Neutrophil (primary cell): ENCODE measurements around the gene EMC9.
A peak's percentile ranks its signal among the peaks of the same experiment; 100 is the strongest.

Experiments
- H3K27ac ChIP-seq: fragments of 200-600 bp; sonication (generic); 2 replicates; pipeline ENCODE4 v1.5.1; 2016; ENCODE audit warnings: mild to moderate bottlenecking, moderate library complexity
- H3K27me3 ChIP-seq: fragments of 200-600 bp; sonication (generic); 2 replicates; pipeline ENCODE4 v1.6.0; 2016; ENCODE audit warnings: mild to moderate bottlenecking
- H3K36me3 ChIP-seq: fragments of 200-600 bp; sonication (generic); 2 replicates; pipeline ENCODE4 v1.5.1; 2017
- H3K4me1 ChIP-seq, 2 experiments: fragments of 200-600 bp in 1 of 2; sonication (generic) in 1 of 2; 1 replicate in 1 of 2; 2 replicates in 1 of 2; pipeline versions ENCODE4 v1.5.1 to v1.6.1; 2013 to 2016; ENCODE audit warnings: low read depth in 1 of 2, low read length in 1 of 2, mild to moderate bottlenecking in 1 of 2, moderate library complexity in 1 of 2; ENCODE audit not compliant: control insufficient read depth in 1 of 2, insufficient read depth in 1 of 2
- H3K4me3 ChIP-seq, 2 experiments: fragments of 200-600 bp in 1 of 2; sonication (generic) in 1 of 2; 1 replicate in 1 of 2; 2 replicates in 1 of 2; pipeline ENCODE4 v1.5.1; 2013 to 2016; ENCODE audit warnings: low read depth in 1 of 2, low read length in 1 of 2, mild to moderate bottlenecking in 1 of 2, moderate library complexity in 1 of 2
- H3K9me3 ChIP-seq: fragments of 200-600 bp; sonication (generic); 2 replicates; pipeline ENCODE4 v1.5.1; 2016
- CTCF ChIP-seq: fragments of 200-600 bp; sonication (generic); IDR thresholded peaks from 2 replicates; pipeline ENCODE4 v1.5.1; 2016; ENCODE audit warnings: antibody characterized with exemption

The EMC9 gene

GRCh38 chr14:24150061-24150460, 8.7 kb upstream of the EMC9 start:
- peaks cover 62% of the 10 kb centered on the region for H3K36me3 ChIP-seq
- no peaks in the 10 kb centered on the region for H3K27me3 ChIP-seq
- no peak overlapping the region for H3K27ac ChIP-seq
- H3K4me3 ChIP-seq: no peak overlapping the region
- no peak for TF ChIP-seq CTCF
- no peaks in the 10 kb centered on the region for H3K9me3 ChIP-seq
- peaks cover 33 to 35% of the 10 kb centered on the region in 2 experiments for H3K4me1 ChIP-seq

- Histone ChIP-seq H3K27ac (no peak overlapping the region), H3K4me3 (no peak overlapping the region)
These were observed 8.0 kb upstream of the EMC9 start for GRCh38 chr14:24149302-24149969.

GRCh38 chr14:24147761-24148428, 6.5 kb upstream of the EMC9 start:
- H3K36me3 ChIP-seq: peaks cover 45% of the 10 kb centered on the region
- TF ChIP-seq CTCF: no peak
- peak overlapping the region; percentile 90 to 99 for H3K4me3 ChIP-seq
- no peaks in the 10 kb centered on the region for H3K9me3 ChIP-seq
- peaks cover 33 to 35% of the 10 kb centered on the region in 2 experiments for H3K4me1 ChIP-seq
- H3K27me3 ChIP-seq: no peaks in the 10 kb centered on the region
- peak overlapping the region; percentile 97 for H3K27ac ChIP-seq

More at GRCh38 chr14:24149302-24149969, 8.0 kb upstream of the EMC9 start:
- H3K27me3 ChIP-seq: no peaks in the 10 kb centered on the region
- no peak for TF ChIP-seq CTCF
- peaks cover 33 to 35% of the 10 kb centered on the region in 2 experiments for H3K4me1 ChIP-seq
- peaks cover 56% of the 10 kb centered on the region for H3K36me3 ChIP-seq
- H3K9me3 ChIP-seq: no peaks in the 10 kb centered on the region

- no peaks in the 10 kb centered on the region for H3K9me3 ChIP-seq
- H3K36me3 ChIP-seq: peaks cover 37% of the 10 kb centered on the region
- H3K4me3 ChIP-seq: peak within 1 kb of the TSS; percentile 90 to 99
- H3K27me3 ChIP-seq: no peaks in the 10 kb centered on the region
- TF ChIP-seq CTCF: no peak
- H3K4me1 ChIP-seq: peaks cover 35 to 37% of the 10 kb centered on the region in 2 experiments
- H3K27ac ChIP-seq: peak within 1 kb of the TSS; percentile 97
These were observed 5.8 kb upstream of the EMC9 start, which contains the start of gene RNF31 for GRCh38 chr14:24146978-24147760. RNF31 (plus strand) TSS chr14:24147498; CDS start chr14:24147699, 201 bp downstream.

GRCh38 chr14:24146453-24146977, 5.1 kb upstream of the EMC9 start, which contains the start of gene PSME2:
PSME2 (minus strand) TSS chr14:24146610; CDS start chr14:24146581, 29 bp downstream.
- Histone ChIP-seq H3K4me3 (peak within 1 kb of the TSS; percentile 90 to 99), H3K27me3 (no peaks in the 10 kb centered on the region), H3K9me3 (no peaks in the 10 kb centered on the region), H3K4me1 (peaks cover 41 to 43% of the 10 kb centered on the region in 2 experiments), H3K36me3 (peaks cover 31% of the 10 kb centered on the region), H3K27ac (peak within 1 kb of the TSS; percentile 97)
- TF ChIP-seq CTCF: no peak
